Stimulated activated naive B cell treated with anti-CD40 and anti-IgM and Interleukin-4, amounts not matched to agents 10 μg/mL and 1 μg/mL and 100 μg/mL, for 72 hours (primary cell): ENCODE results near the gene TMEM205.
A peak's percentile ranks its signal among the peaks of the same experiment; 100 is the strongest.
"Not testable (repeated sequence)": the region's sequence is repeated elsewhere in the genome, so short reads cannot be mapped to it uniquely, and the experiment has no call there.

Experiments used
- ATAC-seq, 2 donors: fragments of 150-1000 bp; cut with Tn5 transposase; replicated peaks; 2 replicates each; pipeline ENCODE4 v1.10.0; 2021; ENCODE audit warnings: moderate library complexity in 1 of 2
- DNase-seq: peaks from one replicate; pipeline ENCODE4 v3.0.0; 2021
- H3K27ac Mint-ChIP-seq: one replicate; pipeline ENCODE4 v1.8.0; 2022; ENCODE audit warnings: mild to moderate bottlenecking, mixed read lengths
- H3K27me3 Mint-ChIP-seq, 2 donors: one replicate each; pipeline ENCODE4 v1.8.0; 2022; ENCODE audit warnings: mixed read lengths in 2 of 2
- H3K36me3 Mint-ChIP-seq, 2 donors: one replicate each; pipeline ENCODE4 v1.8.0; 2022; ENCODE audit warnings: mixed read lengths in 2 of 2, mild to moderate bottlenecking in 1 of 2
- H3K4me1 Mint-ChIP-seq, 2 donors: one replicate each; pipeline ENCODE4 v1.8.0; 2022; ENCODE audit warnings: mixed read lengths in 2 of 2, mild to moderate bottlenecking in 1 of 2
- H3K4me3 Mint-ChIP-seq, 2 donors: one replicate each; pipeline ENCODE4 v1.8.0; 2022; ENCODE audit warnings: mild to moderate bottlenecking in 2 of 2, mixed read lengths in 2 of 2, moderate library complexity in 1 of 2
- H3K9me3 Mint-ChIP-seq, 2 donors: one replicate each; pipeline ENCODE4 v1.8.0; 2022; ENCODE audit warnings: mixed read lengths in 2 of 2, mild to moderate bottlenecking in 1 of 2

The TMEM205 gene

DNA sequence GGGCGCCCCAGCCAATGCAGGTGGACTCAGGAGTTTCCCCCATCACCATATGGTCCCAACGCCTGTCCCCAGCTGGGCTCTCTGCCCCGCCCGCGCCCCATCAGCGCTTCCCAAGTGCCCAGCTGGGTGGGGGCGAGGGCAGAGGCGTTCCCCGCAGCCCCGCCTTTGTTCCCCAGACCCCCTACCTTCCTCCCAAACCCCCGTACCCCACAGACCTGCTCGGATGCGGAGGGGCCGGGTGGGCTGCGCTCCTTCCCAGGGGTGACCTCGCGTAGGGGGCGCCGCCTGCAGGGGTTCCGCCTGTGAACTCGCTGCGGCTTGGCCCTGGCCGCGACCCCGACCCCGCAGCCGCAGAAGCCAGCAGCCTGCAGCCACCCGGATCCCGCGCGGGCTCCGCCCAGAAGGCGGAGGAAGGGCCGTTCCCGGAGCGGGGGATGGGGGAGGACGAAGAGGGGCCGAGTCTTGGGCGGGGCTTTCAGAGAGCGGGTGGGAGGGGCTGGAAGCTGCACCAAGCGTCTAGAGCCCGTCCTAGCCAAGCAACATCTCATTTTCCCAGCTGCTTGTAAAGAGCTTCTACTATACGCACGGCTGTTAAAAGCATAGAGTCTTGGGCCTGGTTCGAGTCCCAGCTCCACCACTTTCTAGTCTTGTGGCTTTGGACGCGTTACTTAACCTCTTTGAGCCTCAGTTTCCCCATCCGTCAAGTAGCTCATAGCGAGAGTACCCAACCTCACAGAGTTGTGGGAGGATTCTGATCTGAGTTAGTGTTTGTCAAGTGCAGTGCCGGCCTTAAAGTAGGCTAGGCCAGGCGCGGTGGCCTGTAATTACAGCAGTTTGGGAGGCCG is 6.6 kb downstream of the TMEM205 start, which contains the start of gene RAB3D:
Gene RAB3D (minus strand): TSS at position 404 of the 845 bp plus-strand sequence. CDS start 2,258 bp downstream, outside the sequence.
- Mint-ChIP-seq H3K27me3 (no peaks in the 10 kb centered on the region), H3K27ac (peak within 1 kb of the TSS; percentile 75), H3K9me3 (peaks cover 5% of the 10 kb centered on the region in 2 donors), H3K4me1 (peaks cover 12 to 24% of the 10 kb centered on the region in 2 donors), H3K36me3 (peaks cover 12 to 26% of the 10 kb centered on the region in 2 donors), H3K4me3 (peak within 1 kb of the TSS; percentile 84 to 88)
- DNase-seq (peak; percentile 66), ATAC-seq (peak; percentile 97 to 98)

DNA sequence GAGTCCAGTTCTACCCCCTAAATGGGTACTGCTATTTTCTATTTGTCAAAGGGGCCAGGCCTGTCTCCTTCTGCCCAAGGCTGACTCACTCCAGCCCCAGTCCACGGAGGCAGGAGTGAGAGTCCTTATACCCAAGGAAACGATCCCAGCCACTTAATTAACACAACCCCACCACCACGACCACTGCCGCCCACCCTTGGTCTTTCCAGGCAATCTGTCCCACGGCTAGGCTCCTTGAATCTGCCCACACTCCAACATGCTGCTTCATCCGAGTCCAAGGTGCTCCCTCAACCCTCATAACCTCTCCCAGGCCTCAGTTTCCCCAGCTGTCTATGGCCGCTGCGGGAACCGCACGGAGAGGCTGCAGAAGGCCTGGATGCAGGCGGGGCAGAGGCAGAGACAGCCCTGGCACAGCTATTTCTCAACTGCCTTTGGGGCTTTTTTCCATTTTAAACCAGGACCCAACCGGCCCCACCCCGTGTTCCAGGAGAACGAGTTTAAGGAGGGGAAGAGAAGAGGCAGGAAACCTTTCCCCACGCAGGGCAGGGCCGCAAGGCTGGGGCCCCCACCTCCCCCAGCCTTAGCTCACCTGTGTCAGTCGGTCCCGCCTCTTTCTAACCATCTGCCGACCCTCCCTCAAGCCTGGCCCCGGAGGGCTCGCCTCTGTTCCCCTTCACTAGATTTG is 7.4 kb downstream of the TMEM205 start:
- no peak overlapping the region for H3K27ac Mint-ChIP-seq

DNA sequence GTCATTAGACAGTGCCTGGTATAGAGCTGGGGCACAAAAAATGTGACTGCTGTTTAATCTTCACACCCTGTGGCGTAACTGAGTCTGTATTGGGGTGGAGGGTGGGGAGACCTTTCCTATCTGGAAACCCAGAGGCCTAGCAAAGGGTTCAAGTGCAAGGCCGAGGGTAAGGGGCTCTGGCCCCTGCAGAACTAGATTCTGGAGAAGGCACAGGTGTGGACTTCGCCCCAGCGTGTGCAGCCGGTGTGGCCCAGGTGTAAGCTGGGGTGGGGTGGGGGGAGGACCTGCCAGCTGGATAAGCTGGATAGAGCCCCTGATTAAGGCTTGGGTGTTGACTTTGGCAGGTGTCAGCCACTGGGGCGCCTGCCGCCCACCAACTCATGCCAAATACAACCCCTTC is 7.9 kb downstream of the TMEM205 start:
- DNase-seq (no peak), ATAC-seq (no peak)
- no peaks in the 10 kb centered on the region for H3K27me3 Mint-ChIP-seq
- H3K4me1 Mint-ChIP-seq: peaks cover 10 to 21% of the 10 kb centered on the region in 2 donors
- H3K9me3 Mint-ChIP-seq: peaks cover 5% of the 10 kb centered on the region in 2 donors
- no peak overlapping the region for H3K27ac Mint-ChIP-seq
- H3K4me3 Mint-ChIP-seq: no peak overlapping the region
- H3K36me3 Mint-ChIP-seq: peaks cover 15 to 37% of the 10 kb centered on the region in 2 donors

More for the DNA sequence above, 7.4 kb downstream of the TMEM205 start:
- peaks cover 10 to 21% of the 10 kb centered on the region in 2 donors for H3K4me1 Mint-ChIP-seq
- peaks cover 15 to 31% of the 10 kb centered on the region in 2 donors for H3K36me3 Mint-ChIP-seq
- DNase-seq (no peak), ATAC-seq (no peak)
- peak overlapping the region; percentile 84 to 88 for H3K4me3 Mint-ChIP-seq
- peaks cover 5% of the 10 kb centered on the region in 2 donors for H3K9me3 Mint-ChIP-seq
- no peaks in the 10 kb centered on the region for H3K27me3 Mint-ChIP-seq

DNA sequence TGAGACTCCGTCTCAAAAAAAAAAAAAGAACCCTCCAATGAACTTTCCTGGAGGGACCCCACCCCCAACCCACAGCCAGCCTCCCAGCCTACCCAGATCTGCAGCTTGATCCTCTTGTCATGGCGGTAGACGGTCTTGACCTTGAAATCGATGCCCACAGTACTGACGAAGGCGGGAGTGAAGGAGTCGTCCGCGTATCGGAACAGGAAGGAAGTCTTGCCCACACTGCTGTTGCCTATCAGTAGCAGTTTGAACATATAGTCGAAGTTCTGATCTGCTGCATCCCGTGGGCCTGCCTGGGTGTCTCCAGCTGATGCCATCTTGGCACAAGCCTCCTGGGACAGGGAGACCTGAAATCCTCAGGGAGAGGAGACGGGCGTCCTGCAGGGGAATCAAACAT is 9.0 kb downstream of the TMEM205 start:
- no peak overlapping the region for H3K27ac Mint-ChIP-seq
- H3K4me3 Mint-ChIP-seq: no peak overlapping the region
- peaks cover 16 to 37% of the 10 kb centered on the region in 2 donors for H3K36me3 Mint-ChIP-seq
- ATAC-seq (peak in 1 of 2 donors; percentile 12), DNase-seq (no peak)
- H3K4me1 Mint-ChIP-seq: peaks cover 9 to 21% of the 10 kb centered on the region in 2 donors
- H3K27me3 Mint-ChIP-seq: no peaks in the 10 kb centered on the region
- peaks cover 5% of the 10 kb centered on the region in 2 donors for H3K9me3 Mint-ChIP-seq

DNA sequence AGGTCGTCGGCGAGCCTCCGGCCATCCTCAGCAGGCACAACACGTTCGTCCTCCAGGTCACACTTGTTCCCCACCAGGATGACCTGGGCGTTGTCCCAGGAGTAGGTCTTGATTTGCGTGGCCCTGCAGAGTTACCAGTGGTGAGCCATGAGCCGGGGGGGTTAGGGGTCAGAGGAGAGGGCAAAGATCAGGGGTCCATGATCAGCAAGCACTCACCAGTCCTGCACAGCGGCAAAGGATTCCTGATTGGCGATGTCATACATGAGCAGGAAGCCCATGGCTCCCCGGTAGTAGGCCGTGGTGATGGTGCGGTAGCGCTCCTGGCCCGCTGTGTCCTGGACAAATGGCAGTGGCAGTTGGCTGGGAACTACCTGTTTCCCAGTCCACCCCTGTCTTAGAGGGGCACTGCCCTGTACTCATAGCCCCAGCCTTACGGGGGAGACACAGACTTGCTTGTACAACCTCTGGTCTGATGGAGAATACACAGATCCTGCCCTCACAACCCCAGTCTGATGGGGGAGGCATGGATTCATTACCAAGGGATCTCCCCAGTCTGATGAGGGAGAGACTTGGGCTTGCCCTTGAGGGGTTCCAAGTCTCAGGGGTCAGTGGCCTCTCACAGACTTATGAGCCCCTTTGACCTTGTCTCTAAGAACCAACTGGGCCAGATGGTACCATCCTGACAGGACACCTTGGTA is 10.5 kb downstream of the TMEM205 start:
- H3K9me3 Mint-ChIP-seq: peaks cover 5% of the 10 kb centered on the region in 2 donors
- no peak overlapping the region for H3K27ac Mint-ChIP-seq
- peaks cover 9 to 21% of the 10 kb centered on the region in 2 donors for H3K4me1 Mint-ChIP-seq
- DNase-seq: no peak
- peaks cover 18 to 37% of the 10 kb centered on the region in 2 donors for H3K36me3 Mint-ChIP-seq
- ATAC-seq: no peak
- no peaks in the 10 kb centered on the region for H3K27me3 Mint-ChIP-seq
- no peak overlapping the region for H3K4me3 Mint-ChIP-seq

DNA sequence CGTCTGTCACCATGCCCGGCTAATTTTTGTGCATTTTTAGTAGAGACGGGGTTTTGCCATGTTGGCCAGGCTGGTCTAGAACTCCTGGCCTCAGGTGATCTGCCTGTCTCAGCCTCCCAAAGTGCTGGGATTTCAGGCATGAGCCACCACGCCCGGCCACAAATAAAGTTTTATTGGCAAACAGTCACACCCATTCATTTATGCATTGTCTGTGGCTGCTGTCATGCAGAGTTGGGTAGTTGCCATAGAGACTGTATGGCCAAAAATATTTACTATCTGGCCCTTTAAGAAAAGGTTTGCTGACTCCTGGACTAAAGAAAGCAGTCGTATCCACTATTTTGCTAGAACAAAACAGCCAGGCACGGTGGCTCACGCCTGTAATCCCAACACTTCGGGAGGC is 12.2 kb downstream of the TMEM205 start:
- not testable (repeated sequence) for H3K9me3 Mint-ChIP-seq, H3K27me3 Mint-ChIP-seq, H3K4me3 Mint-ChIP-seq, H3K4me1 Mint-ChIP-seq, DNase-seq
- Mint-ChIP-seq H3K27ac (peak overlapping the region; percentile 42), H3K36me3 (peaks cover 18 to 44% of the 10 kb centered on the region in 2 donors)
- peak in 1 of 2 donors; percentile 56 for ATAC-seq

DNA sequence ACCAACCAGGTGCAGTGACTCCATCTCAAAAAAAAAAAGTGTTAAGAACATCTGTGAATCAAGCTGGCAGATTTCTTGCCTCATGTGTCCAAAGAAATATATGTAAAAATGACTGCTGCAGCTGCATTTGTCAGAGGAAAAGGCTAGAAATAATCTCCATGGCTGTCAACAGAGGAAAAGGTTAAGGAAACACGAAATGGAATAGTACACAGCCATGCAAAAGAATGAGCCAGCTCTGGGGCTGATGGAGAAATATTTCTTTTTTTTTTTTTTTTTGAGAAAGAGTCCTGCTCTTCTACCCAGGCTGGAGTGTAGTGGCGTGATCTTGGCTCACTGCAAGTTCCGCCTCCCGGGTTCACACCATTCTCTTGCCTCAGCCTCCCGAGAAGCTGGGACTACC is 13.2 kb downstream of the TMEM205 start:
- H3K36me3 Mint-ChIP-seq: peaks cover 18 to 44% of the 10 kb centered on the region in 2 donors
- DNase-seq: no peak
- H3K27ac Mint-ChIP-seq: no peak overlapping the region
- ATAC-seq: no peak
- peaks cover 5% of the 10 kb centered on the region in 2 donors for H3K9me3 Mint-ChIP-seq
- no peaks in the 10 kb centered on the region for H3K4me1 Mint-ChIP-seq
- no peak overlapping the region for H3K4me3 Mint-ChIP-seq
- no peaks in the 10 kb centered on the region for H3K27me3 Mint-ChIP-seq

DNA sequence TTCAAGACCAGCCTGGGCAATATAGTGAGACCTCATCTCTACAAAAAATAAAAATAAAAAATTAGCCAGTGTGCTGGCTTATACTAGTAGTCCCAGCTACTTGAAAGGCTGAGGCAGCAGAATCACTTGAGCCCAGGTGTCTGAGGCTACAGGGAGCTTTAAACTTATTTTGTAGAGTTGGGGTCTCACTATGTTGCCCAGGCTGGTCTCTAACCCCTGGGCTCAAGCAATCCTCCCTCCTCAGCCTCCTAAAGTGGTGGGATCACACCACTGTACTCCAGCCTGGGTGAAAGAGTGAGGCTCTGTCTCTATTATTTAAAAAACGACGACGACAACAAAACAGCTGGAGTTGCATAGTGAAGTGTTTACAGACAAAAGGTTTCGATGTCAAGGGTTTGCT is 14.6 kb downstream of the TMEM205 start:
- ATAC-seq (no peak), DNase-seq (no peak)
- Mint-ChIP-seq H3K36me3 (peaks cover 20 to 43% of the 10 kb centered on the region in 2 donors), H3K27ac (no peak overlapping the region), H3K4me1 (no peaks in the 10 kb centered on the region), H3K9me3 (peaks cover 5% of the 10 kb centered on the region in 2 donors), H3K27me3 (no peaks in the 10 kb centered on the region), H3K4me3 (no peak overlapping the region)

DNA sequence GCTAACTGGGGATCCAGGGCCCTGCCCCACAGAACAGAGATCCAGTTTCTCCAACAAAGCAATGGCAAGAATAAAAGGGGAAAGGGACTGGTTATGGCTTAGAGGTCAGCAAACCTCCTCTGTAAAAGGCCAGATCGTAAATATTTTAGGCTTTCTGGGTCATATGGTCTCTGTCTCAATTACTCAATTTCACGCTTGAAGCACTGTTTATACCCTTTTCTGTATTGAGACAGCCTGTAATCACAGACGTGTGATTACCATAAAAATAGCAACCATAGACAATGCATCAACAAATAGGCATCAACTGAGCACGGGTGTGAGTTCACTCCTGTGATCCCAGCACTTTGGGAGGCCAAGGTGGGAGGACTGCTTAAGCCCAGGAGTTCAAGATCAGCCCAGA is 15.9 kb downstream of the TMEM205 start:
- no peak overlapping the region for H3K27ac Mint-ChIP-seq
- H3K27me3 Mint-ChIP-seq: no peaks in the 10 kb centered on the region
- H3K4me3 Mint-ChIP-seq: no peak overlapping the region
- no peaks in the 10 kb centered on the region for H3K4me1 Mint-ChIP-seq
- H3K9me3 Mint-ChIP-seq: peaks cover 0 to under 1% of the 10 kb centered on the region in 2 donors
- DNase-seq (no peak), ATAC-seq (no peak)
- H3K36me3 Mint-ChIP-seq: peaks cover 13 to 30% of the 10 kb centered on the region in 2 donors

DNA sequence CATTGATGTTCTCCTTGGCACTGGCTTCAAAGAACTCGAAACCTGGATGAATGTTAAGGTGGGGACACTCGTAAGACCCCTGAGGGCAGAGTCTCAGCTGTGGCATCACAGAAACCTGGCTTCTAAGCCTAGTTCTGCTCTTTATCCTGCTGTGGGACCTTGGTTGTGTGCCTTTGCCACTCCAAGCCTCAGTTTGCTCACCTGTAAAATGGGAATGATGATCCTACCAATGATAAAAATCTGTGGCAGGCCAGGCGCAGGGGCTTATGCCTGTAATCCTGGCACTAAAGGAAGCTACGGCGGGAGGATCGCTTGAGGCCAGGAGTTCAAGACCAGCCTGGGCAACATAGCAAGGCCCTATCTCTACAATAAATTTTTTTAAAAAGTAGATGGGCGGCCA is 20.5 kb downstream of the TMEM205 start:
- no peak overlapping the region for H3K27ac Mint-ChIP-seq
- peaks cover 29 to 38% of the 10 kb centered on the region in 2 donors for H3K4me1 Mint-ChIP-seq
- peaks cover 4 to 7% of the 10 kb centered on the region in 2 donors for H3K36me3 Mint-ChIP-seq

DNA sequence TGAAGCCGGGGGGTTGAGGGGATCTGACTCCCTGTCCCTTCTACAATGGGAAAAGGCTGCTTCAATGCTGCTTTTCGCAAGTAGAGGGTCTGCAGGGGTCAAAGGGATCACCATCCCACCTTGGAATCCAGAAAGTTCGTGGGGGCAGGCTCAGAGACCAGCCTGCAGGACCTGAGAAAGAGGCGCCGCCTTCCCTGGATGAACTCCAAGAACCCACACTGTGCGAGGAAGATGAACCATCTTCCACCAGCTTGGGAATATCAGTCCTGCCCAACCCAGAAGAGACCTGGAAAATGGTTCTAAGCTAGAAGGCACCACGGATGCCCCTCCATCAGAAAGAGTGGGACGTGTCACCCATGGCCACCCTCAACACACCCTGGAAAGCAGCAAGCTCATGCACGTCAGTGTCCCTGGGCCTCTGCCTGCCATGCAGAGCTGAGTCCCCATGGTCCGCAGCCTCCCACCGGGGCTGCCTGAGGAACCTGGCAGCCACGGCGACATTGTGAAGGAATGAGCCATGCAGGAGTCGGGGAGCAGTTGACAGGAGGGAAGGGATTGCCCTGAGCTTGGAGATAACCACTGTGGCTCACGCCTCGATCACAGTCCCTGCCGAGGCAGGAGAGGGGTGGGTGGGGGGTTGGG is 21.2 kb downstream of the TMEM205 start:
- Mint-ChIP-seq H3K9me3 (no peaks in the 10 kb centered on the region), H3K4me1 (peaks cover 31 to 42% of the 10 kb centered on the region in 2 donors), H3K27me3 (peaks cover 0 to 6% of the 10 kb centered on the region in 2 donors), H3K27ac (peak overlapping the region; percentile 96), H3K4me3 (no peak overlapping the region), H3K36me3 (peaks cover 2 to 4% of the 10 kb centered on the region in 2 donors)
- DNase-seq (no peak), ATAC-seq (no peak)

More for the DNA sequence above, 20.5 kb downstream of the TMEM205 start:
- H3K9me3 Mint-ChIP-seq: no peaks in the 10 kb centered on the region
- DNase-seq (no peak), ATAC-seq (no peak)
- no peak overlapping the region for H3K4me3 Mint-ChIP-seq
- peaks cover 0 to 6% of the 10 kb centered on the region in 2 donors for H3K27me3 Mint-ChIP-seq

DNA sequence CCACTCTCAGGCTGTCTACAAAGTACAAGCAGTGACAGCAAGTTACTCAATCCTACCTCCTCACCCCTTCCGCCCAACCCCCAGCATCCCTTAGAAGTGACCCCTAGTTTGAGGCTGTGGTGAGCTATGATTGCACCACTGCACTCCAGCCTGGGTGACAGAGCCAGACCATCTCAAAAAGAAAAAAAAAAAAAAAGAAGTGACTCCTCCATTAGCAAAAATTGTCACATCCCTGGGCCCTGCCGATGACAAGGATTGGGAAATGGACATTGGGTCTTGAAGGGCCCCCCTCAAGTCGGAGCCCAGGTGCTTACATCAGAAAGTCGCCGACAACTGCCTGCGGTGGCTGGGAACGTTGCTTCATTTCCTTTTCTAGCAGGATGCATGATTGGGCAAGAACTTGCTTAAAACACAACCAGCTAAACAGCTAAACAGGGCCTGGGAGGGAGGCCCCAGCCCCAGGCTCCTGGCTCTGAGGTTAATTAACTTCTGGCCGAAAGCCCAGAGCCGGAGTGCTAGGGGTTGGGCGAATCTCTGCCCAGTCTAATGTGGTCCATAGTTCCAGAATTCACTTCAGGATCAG is 21.9 kb downstream of the TMEM205 start:
- H3K9me3 Mint-ChIP-seq: no peaks in the 10 kb centered on the region
- H3K36me3 Mint-ChIP-seq: peaks cover 0 to 4% of the 10 kb centered on the region in 2 donors
- peak; percentile 28 for DNase-seq

DNA sequence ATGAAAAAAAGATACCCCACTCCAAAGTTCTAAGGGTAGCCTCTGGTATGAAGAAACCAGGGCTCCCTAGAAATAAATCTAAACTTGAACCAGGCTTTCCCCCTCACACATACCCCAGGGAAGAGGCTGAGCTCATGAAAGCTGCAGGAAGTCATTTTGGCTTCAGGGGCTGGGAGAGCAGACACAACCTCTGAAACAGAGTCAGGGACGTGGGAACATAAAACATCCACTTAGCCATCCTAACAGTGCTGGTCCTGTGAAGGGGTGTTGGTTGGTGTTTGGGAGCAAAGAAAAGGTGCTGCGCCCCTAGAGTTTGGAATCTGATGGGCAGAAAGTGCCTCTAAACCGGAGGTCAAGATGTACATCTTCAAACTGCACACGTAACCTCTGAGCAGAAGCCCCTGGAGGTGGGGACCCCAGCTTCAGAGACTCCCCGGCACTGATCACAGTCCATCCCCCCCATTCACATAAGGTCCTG is 22.4 kb downstream of the TMEM205 start:
- H3K4me1 Mint-ChIP-seq: peaks cover 31 to 42% of the 10 kb centered on the region in 2 donors
- no peak overlapping the region for H3K27ac Mint-ChIP-seq
- peak overlapping the region in 1 of 2 donors; percentile 50 for H3K4me3 Mint-ChIP-seq
- ATAC-seq (no peak), DNase-seq (no peak)
- peaks cover 0 to 6% of the 10 kb centered on the region in 2 donors for H3K27me3 Mint-ChIP-seq
- H3K36me3 Mint-ChIP-seq: peaks cover 0 to 4% of the 10 kb centered on the region in 2 donors
- H3K9me3 Mint-ChIP-seq: no peaks in the 10 kb centered on the region

More for the DNA sequence above, 21.9 kb downstream of the TMEM205 start:
- peaks cover 31 to 42% of the 10 kb centered on the region in 2 donors for H3K4me1 Mint-ChIP-seq
- peak; percentile 80 to 81 for ATAC-seq
- peak overlapping the region in 1 of 2 donors; percentile 50 for H3K4me3 Mint-ChIP-seq
- H3K27ac Mint-ChIP-seq: peak overlapping the region; percentile 96
- H3K27me3 Mint-ChIP-seq: peaks cover 0 to 6% of the 10 kb centered on the region in 2 donors
